Heart right ventricle (tissue), 16 donors: ENCODE results near the gene TAB2. TPM values are rescaled to one million over a fixed set of nuclear protein-coding genes. Genes with fewer than 3 reads are reported as not detected.

Source experiments
- ATAC-seq, 8 donors: fragments of 200-7000 bp; cut with Tn5 transposase; one replicate each; pipeline ENCODE4 v1.9.1; 2020; ENCODE audit warnings: mild to moderate bottlenecking in 8 of 8, moderate library complexity in 8 of 8, moderate number of reproducible peaks in 1 of 8
- DNase-seq, 2 donors: peaks; one replicate each; pipeline ENCODE4 v3.0.0-alpha.2; 2020
- H3K27ac ChIP-seq, 10 donors: fragments of 200-600 bp; sonication (generic) in 2 of 10; one replicate each; pipeline versions ENCODE4 v1.5.0 to v1.8.0; 2020 to 2022; ENCODE audit warnings: mild to moderate bottlenecking in 3 of 10
- H3K27me3 ChIP-seq, 7 donors: fragments of 200-600 bp; one replicate each; pipeline ENCODE4 v1.8.0; 2021 to 2022; ENCODE audit warnings: mild to moderate bottlenecking in 2 of 7
- H3K36me3 ChIP-seq, 9 donors: fragments of 200-600 bp; sonication (generic) in 1 of 9; one replicate each; pipeline versions ENCODE4 v1.5.0 to v1.8.0; 2020 to 2022; ENCODE audit warnings: mild to moderate bottlenecking in 2 of 9
- H3K4me1 ChIP-seq, 9 donors: fragments of 200-600 bp; sonication (generic) in 1 of 9; one replicate each; pipeline versions ENCODE4 v1.5.0 to v1.8.0; 2020 to 2022; ENCODE audit warnings: mild to moderate bottlenecking in 4 of 9
- H3K4me3 ChIP-seq, 10 donors: fragments of 200-600 bp; sonication (generic) in 2 of 10; one replicate each; pipeline versions ENCODE4 v1.5.0 to v1.8.0; 2020 to 2022; ENCODE audit warnings: mild to moderate bottlenecking in 7 of 10, moderate library complexity in 2 of 10
- H3K9me3 ChIP-seq, 11 donors: fragments of 200-600 bp in 10 of 11; sonication (generic) in 2 of 11; one replicate each; pipeline versions ENCODE4 v1.5.0 to v1.8.0; 2013 to 2022; ENCODE audit warnings: mild to moderate bottlenecking in 2 of 11, control low read depth in 1 of 11, moderate library complexity in 1 of 11
- CTCF ChIP-seq, 9 donors: fragments of 200-600 bp; sonication (generic) in 2 of 9; IDR thresholded peaks; one replicate each; pipeline versions ENCODE4 v1.5.0 to v1.8.0; 2021 to 2022; ENCODE audit warnings: antibody characterized with exemption in 9 of 9, mild to moderate bottlenecking in 5 of 9, moderate library complexity in 1 of 9
- WGBS, 2 donors: extraction: QIAGEN DNeasy Blood & Tissue Kit; methylation state at CpG; one replicate each; pipeline ENCODE4 v1.1.7; 2013; ENCODE audit warnings: inconsistent platforms in 1 of 2; 5-methylcytosine and 5-hydroxymethylcytosine counted together
- intact Hi-C, 10 donors: fragments of 100-400 bp; cut with DNase I; formaldehyde crosslinking; loops; one replicate each; pipeline versions ENCODE4 v1.11.1 to v1.14.2; 2022
- polyA plus RNA-seq, 2 donors: library from polyadenylated mRNA; stranded (reverse); fragments of 200-250 nt; gene quantifications; one replicate each; pipeline ENCODE4 v1.2.3, GENCODE V29; 2013
- total RNA-seq, 10 donors: library from RNA; stranded (reverse); fragmentation: NEBNext Ultra II Directional in 3 of 10; extraction: Animal tissue kit (Norgen Biotek cat#: 25700) in 3 of 10; gene quantifications; one replicate each; pipeline versions ENCODE4 v1.2.1 to v1.2.4, GENCODE V29; 2021 to 2023
- donor health status: Arrhythmogenic right ventricular cardiomyopathy.
- donor health status: ischemic (EF 13 %, LVEDD 7.1; RV severe dilation, severe dysfunction).
- donor health status: healthy with polysubstance abuse.
- donor health status: DM: no; HTN: yes; CAD: no.
- donor health status: DM: no; HTN: no; CAD: no.
- donor health status: ischemic (EF 25% LVEDD 6.9; RV normal size, moderate dysfunction).
- donor health status: ischemic (EF 25% LVEDD 5.7; RV mildly dilated, moderate dysfunction).
- donor health status: healthy.
- donor health status: DM: yes; HTN: yes; CAD: no.
- donor health status: Ischemic cardiomyopathy.
- donor health status: ischemic (EF 35%, LVEDD 5.7; RV mildly dilated, moderate dysfunction).
- donor health status: nonischemic (EF 11% LVEDD 7.7; RV severe dilation, severe dysfunction).
- donor health status: DM: yes; HTN: yes; CAD: no.
- donor health status: PGD.
- donor health status: ischemic (EF 29% LVEDD 5.4; RV normal size, mild dysfunction).
- donor health status: nonischemic (EF 23%, LVEDD 6.1; RV moderate dilation, normal function).

TAB2 gene
- total and polyA plus RNA-seq, 12 donors, result 13.6 to 72.5 (median 54.3) TPM

GRCh38 chr6:149277621-149278020 is 39.9 kb upstream of the TAB2 start:
- Histone ChIP-seq H3K27ac (no peak overlapping the region), H3K9me3 (peaks cover 0 to 1% (median 0%) of the 10 kb centered on the region in 11 donors), H3K36me3 (no peaks in the 10 kb centered on the region), H3K4me3 (no peak overlapping the region), H3K27me3 (peaks cover 0 to 9% (median 0%) of the 10 kb centered on the region in 7 donors), H3K4me1 (peaks cover 0 to 17% (median 0%) of the 10 kb centered on the region in 9 donors)
- TF ChIP-seq CTCF (IDR thresholded peaks at IDR 0.05), result no peak
- no peak for ATAC-seq
- no peak for DNase-seq
- intact Hi-C loops, result no loop called here

- intact Hi-C loops, result no loop called here
- no peaks in the 10 kb centered on the region for H3K9me3 ChIP-seq
- no peak overlapping the region for H3K27ac ChIP-seq
- TF ChIP-seq CTCF (IDR thresholded peaks at IDR 0.05), result no peak
- H3K27me3 ChIP-seq, result peaks cover 0 to 12% (median 0%) of the 10 kb centered on the region in 7 donors
- H3K36me3 ChIP-seq, result no peaks in the 10 kb centered on the region
- peaks cover 0 to 4% (median 0%) of the 10 kb centered on the region in 9 donors for H3K4me1 ChIP-seq
- WGBS, 2 donors, result 86 to 89% methylated on average over 1 of the region's 1 CpG
- no peak overlapping the region for H3K4me3 ChIP-seq
- no peak for DNase-seq
- no peak for ATAC-seq
Measured at GRCh38 chr6:149278997-149279396, 38.5 kb upstream of the TAB2 start.

DNA sequence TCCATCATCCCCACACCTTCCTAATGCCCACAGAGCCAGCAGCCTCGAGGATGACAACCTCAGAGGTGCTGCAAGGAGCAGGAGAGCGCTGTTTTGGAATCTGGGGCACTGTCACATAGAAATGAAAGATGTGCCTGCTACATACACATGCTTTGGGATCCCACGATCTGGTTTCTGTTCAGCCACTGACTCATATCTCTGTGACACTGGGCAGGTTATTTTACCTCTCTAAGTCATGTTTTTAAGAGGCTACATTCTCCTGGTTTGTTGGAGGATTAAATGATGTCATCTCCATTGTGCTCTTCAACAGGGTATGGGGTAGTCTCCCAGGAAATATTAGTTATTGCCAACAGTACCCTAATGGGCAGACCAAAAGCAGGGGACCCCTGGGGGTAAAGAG is 32.6 kb upstream of the TAB2 start:
- Histone ChIP-seq H3K4me3 (no peak overlapping the region), H3K9me3 (no peaks in the 10 kb centered on the region), H3K27ac (no peak overlapping the region), H3K36me3 (no peaks in the 10 kb centered on the region), H3K4me1 (no peaks in the 10 kb centered on the region), H3K27me3 (peaks cover 0 to 16% (median 0%) of the 10 kb centered on the region in 7 donors)
- no peak for DNase-seq
- intact Hi-C loops, result no loop called here
- TF ChIP-seq CTCF (IDR thresholded peaks at IDR 0.05), result no peak
- 74 to 82% methylated on average over 3 of the region's 3 CpGs for WGBS, 2 donors
- ATAC-seq, result no peak

- DNase-seq, result no peak
- ATAC-seq, result no peak
- 72 to 93% methylated on average over 6 of the region's 6 CpGs for WGBS, 2 donors
Measured at GRCh38 chr6:149285626-149286025, 31.9 kb upstream of the TAB2 start.

More at GRCh38 chr6:149285626-149286025, 31.9 kb upstream of the TAB2 start:
- TF ChIP-seq CTCF (IDR thresholded peaks at IDR 0.05), result no peak
- Histone ChIP-seq H3K36me3 (no peaks in the 10 kb centered on the region), H3K27ac (no peak overlapping the region), H3K4me1 (no peaks in the 10 kb centered on the region), H3K27me3 (peaks cover 0 to 16% (median 0%) of the 10 kb centered on the region in 7 donors), H3K4me3 (no peak overlapping the region), H3K9me3 (no peaks in the 10 kb centered on the region)
- intact Hi-C loops, result no loop called here
